ENCODE measurements around the gene SLC28A1. TPM values are rescaled to one million over a fixed set of nuclear protein-coding genes. Genes with fewer than 3 reads are reported as not detected.

The SLC28A1 gene
- polyA plus RNA-seq, 1 of the 3 experiments (the other 2 are of a cell fraction): not detected

DNA sequence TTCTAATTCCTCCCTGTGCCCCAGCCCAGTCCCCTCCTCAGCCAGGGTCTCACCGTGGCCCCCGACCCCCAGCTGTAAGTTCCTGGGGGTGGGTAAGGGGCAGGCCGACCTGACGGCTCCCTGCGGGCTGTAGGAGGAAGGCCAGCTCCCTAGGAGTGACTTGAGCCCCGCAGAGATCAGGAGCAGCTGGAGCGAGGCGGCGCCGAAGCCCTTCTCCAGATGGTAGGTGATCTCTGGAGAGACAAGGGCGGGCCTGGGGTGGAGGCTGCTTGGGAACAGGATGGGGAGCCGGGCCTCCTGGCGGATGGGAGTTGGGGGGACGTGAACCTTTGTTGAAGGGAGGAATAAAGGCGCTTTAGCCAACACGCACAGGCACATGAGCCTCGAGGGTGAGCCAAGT is 4.2 kb downstream of the SLC28A1 start (continued):
- TF ChIP-seq, protein P1, sequence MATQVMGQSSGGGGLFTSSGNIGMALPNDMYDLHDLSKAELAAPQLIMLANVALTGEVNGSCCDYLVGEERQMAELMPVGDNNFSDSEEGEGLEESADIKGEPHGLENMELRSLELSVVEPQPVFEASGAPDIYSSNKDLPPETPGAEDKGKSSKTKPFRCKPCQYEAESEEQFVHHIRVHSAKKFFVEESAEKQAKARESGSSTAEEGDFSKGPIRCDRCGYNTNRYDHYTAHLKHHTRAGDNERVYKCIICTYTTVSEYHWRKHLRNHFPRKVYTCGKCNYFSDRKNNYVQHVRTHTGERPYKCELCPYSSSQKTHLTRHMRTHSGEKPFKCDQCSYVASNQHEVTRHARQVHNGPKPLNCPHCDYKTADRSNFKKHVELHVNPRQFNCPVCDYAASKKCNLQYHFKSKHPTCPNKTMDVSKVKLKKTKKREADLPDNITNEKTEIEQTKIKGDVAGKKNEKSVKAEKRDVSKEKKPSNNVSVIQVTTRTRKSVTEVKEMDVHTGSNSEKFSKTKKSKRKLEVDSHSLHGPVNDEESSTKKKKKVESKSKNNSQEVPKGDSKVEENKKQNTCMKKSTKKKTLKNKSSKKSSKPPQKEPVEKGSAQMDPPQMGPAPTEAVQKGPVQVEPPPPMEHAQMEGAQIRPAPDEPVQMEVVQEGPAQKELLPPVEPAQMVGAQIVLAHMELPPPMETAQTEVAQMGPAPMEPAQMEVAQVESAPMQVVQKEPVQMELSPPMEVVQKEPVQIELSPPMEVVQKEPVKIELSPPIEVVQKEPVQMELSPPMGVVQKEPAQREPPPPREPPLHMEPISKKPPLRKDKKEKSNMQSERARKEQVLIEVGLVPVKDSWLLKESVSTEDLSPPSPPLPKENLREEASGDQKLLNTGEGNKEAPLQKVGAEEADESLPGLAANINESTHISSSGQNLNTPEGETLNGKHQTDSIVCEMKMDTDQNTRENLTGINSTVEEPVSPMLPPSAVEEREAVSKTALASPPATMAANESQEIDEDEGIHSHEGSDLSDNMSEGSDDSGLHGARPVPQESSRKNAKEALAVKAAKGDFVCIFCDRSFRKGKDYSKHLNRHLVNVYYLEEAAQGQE (IDR thresholded peaks at IDR 0.05; ENCODE audit: low read depth, low read length): no peak
- no peak for TF ChIP-seq FOXM1 (IDR thresholded peaks at IDR 0.05; ENCODE audit: low read depth)
- TF ChIP-seq JUND (IDR thresholded peaks at IDR 0.05): no peak

DNA sequence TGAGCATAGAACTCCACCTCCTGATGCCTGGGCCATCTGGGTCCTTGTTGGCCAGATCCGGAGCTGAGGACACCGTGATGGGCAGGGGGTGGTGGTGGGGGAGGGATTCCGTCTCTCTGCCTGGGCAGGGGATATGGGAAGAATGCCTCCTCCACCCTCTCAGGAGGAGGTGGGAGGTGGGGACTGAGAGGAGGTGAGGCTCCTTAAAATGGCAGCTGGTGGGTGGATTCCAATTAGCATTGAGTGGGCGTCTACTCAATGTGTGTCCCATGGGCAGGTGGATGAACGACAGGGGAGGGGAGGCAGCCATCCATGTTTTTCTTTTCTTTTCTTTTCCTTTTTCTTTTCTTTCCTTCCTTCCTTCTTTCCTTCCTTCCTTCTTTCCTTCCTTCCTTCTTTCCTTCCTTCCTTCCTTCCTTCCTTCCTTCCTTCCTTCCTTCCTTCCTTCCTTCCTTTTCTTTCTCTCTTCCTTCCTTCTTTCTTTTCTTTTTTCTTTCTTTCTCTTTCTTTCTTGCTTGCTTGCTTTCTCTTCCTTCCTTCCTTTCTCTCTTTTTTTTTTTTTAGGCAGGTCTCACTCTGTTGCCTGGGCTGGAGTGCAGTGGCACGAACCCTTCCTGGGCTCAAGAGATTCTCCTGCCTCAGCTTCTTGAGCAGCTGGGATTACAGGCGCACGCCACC is 5.0 kb downstream of the SLC28A1 start:
- Histone ChIP-seq H2AFZ (ENCODE audit: low read depth) (no peak overlapping the region), H3K27ac (ENCODE audit: low read depth in 2 of 2, low read length in 1 of 2) (no peak overlapping the region), H3K9me3 (no peaks in the 10 kb centered on the region), H3K27me3 (ENCODE audit: insufficient read depth) (no peaks in the 10 kb centered on the region), H3F3A (replicated peaks; ENCODE audit: insufficient read depth) (no peaks in the 10 kb centered on the region), H4K20me1 (ENCODE audit: insufficient read depth) (no peaks in the 10 kb centered on the region), H3K4me2 (no peak overlapping the region), H3K36me3 (replicated peaks in 1 of 2; ENCODE audit: control insufficient read depth in 1 of 2, insufficient read depth in 2 of 2, low read length in 1 of 2) (no peaks in the 10 kb centered on the region), H3K4me1 (ENCODE audit: control insufficient read depth in 1 of 2, insufficient read depth in 2 of 2, low read depth in 1 of 2, low read length in 1 of 2) (peaks cover 0 to 6% of the 10 kb centered on the region in 2 experiments; a peak in 1 of 4 replicates), H3K9me2 (no peaks in the 10 kb centered on the region), H3K79me2 (ENCODE audit: insufficient read depth) (no peaks in the 10 kb centered on the region), H3K9ac (no peak overlapping the region), H3K4me3 (ENCODE audit: low read depth in 2 of 2, low read length in 1 of 2) (no peak overlapping the region)
- DNase-seq: no peak
- ChIA-PET CTCF (interaction anchor here (0.9 to 2.1 kb wide), 4 partner anchors 9 to 231 kb away, joined by 3 to 4 read pairs (median 4); no protein-coding TSS in a partner anchor), POLR2A (no interaction called here)
- WGBS (ENCODE audit: low lambda C conversion rate): 84% methylated on average over 7 of the region's 8 CpGs
- TF ChIP-seq CHD2 (IDR thresholded peaks at IDR 0.05; ENCODE audit: low read length, partially characterized antibody) (no peak), RAD21 (IDR thresholded peaks at IDR 0.05; ENCODE audit: low read length) (no peak), GATA2 (CRISPR knock-in tag; IDR thresholded peaks at IDR 0.05) (no peak), MXI1 (IDR thresholded peaks at IDR 0.05; ENCODE audit: low read depth, low read length) (no peak), GABPA (IDR thresholded peaks at IDR 0.05; ENCODE audit: low read depth) (no peak), ELF1 (IDR thresholded peaks at IDR 0.05) (no peak), FOSL2 (IDR thresholded peaks at IDR 0.05; ENCODE audit: borderline replicate concordance, low read depth) (no peak), NRF1 (IDR thresholded peaks at IDR 0.05; ENCODE audit: low read depth, low read length) (no peak), FOXJ3 (CRISPR knock-in tag; IDR thresholded peaks at IDR 0.05) (no peak), NFIC (IDR thresholded peaks at IDR 0.05; ENCODE audit: borderline replicate concordance) (no peak)
- TF ChIP-seq, protein P2, sequence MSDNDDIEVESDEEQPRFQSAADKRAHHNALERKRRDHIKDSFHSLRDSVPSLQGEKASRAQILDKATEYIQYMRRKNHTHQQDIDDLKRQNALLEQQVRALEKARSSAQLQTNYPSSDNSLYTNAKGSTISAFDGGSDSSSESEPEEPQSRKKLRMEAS (IDR thresholded peaks at IDR 0.05; ENCODE audit: low read depth): no peak
- TF ChIP-seq, protein P3, sequence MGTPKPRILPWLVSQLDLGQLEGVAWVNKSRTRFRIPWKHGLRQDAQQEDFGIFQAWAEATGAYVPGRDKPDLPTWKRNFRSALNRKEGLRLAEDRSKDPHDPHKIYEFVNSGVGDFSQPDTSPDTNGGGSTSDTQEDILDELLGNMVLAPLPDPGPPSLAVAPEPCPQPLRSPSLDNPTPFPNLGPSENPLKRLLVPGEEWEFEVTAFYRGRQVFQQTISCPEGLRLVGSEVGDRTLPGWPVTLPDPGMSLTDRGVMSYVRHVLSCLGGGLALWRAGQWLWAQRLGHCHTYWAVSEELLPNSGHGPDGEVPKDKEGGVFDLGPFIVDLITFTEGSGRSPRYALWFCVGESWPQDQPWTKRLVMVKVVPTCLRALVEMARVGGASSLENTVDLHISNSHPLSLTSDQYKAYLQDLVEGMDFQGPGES (IDR thresholded peaks at IDR 0.05; ENCODE audit: low read depth, low read length): no peak
- TF ChIP-seq, protein P1 (IDR thresholded peaks at IDR 0.05; ENCODE audit: low read depth, low read length): no peak

All from SK-N-SH (cell line).